Suprapubic skin (tissue), 4 donors: ENCODE measurements around the gene MRAP2.
"Not testable (repeated sequence)": the region's sequence is repeated elsewhere in the genome, so short reads cannot be mapped to it uniquely, and the experiment has no call there.

Experiments
- POLR2A ChIP-seq, 2 donors: fragments of 450-650 bp; IDR thresholded peaks; one replicate each; pipeline ENCODE4 v1.6.1; 2017; ENCODE audit warnings: antibody characterized with exemption in 2 of 2, mild to moderate bottlenecking in 2 of 2, moderate library complexity in 2 of 2
- POLR2AphosphoS5 ChIP-seq, 3 donors: sonication (generic); formaldehyde crosslinking; IDR thresholded peaks; one replicate each; pipeline ENCODE4 v1.6.1; 2017; ENCODE audit warnings: antibody characterized with exemption in 3 of 3
- TF ChIP-seq, protein P1 (sequence below), 2 donors: fragments of 200-600 bp in 1 of 2; fragments of 450-650 bp in 1 of 2; sonication (generic) in 1 of 2; IDR thresholded peaks; one replicate each; pipeline ENCODE4 v1.5.1; 2016 to 2019; ENCODE audit warnings: antibody characterized with exemption in 2 of 2, mild to moderate bottlenecking in 1 of 2, moderate library complexity in 1 of 2

DNA sequence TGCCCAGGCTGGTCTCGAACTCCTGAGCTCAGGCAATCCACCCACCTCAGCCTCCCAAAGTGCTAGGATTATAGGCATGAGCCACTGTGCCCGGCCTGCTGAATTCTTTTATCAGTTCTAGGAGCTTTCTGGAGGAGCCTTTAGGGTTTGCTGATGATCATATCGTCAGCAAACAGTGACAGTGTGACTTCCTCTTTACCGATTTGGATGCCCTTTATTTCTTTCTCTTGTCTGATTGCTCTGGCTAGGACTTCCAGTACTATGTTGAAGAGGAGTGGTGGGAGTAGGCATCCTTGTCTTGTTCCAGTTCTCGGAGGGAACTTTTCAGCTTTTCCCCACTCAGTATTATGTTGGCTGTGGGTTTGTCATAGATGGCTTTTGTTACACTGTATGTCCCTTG lies 35.3 kb downstream of the MRAP2 start:
- TF ChIP-seq, protein P1, sequence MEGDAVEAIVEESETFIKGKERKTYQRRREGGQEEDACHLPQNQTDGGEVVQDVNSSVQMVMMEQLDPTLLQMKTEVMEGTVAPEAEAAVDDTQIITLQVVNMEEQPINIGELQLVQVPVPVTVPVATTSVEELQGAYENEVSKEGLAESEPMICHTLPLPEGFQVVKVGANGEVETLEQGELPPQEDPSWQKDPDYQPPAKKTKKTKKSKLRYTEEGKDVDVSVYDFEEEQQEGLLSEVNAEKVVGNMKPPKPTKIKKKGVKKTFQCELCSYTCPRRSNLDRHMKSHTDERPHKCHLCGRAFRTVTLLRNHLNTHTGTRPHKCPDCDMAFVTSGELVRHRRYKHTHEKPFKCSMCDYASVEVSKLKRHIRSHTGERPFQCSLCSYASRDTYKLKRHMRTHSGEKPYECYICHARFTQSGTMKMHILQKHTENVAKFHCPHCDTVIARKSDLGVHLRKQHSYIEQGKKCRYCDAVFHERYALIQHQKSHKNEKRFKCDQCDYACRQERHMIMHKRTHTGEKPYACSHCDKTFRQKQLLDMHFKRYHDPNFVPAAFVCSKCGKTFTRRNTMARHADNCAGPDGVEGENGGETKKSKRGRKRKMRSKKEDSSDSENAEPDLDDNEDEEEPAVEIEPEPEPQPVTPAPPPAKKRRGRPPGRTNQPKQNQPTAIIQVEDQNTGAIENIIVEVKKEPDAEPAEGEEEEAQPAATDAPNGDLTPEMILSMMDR (IDR thresholded peaks at IDR 0.05), result not testable (repeated sequence)
- not testable (repeated sequence) for TF ChIP-seq POLR2A, POLR2AphosphoS5 (IDR thresholded peaks at IDR 0.05)
